Caco-2 (cell line): Measurements from ENCODE around the gene HSPA1B. TPM values are rescaled to one million over a fixed set of nuclear protein-coding genes. Genes with fewer than 3 reads are reported as not detected.

Source experiments
- BruUV-seq: library from RNA; stranded (reverse); fragments of 400-500 nt; replicated peaks from 2 replicates; lab custom pipeline; 2021; lab: Mats Ljungman, UMichigan
- CTCF ChIA-PET: fragments of 300-600 bp; sonication (Branson Sonifier 250); formaldehyde crosslinking; loops from one replicate; lab custom pipeline; 2022; ENCODE audit warnings: antibody characterized with exemption; lab: Charles Lee
- POLR2A ChIA-PET: fragments of 300-600 bp; sonication (Branson Sonifier 250); formaldehyde crosslinking; loops from one replicate; lab custom pipeline; 2022; ENCODE audit warnings: antibody characterized with exemption; lab: Charles Lee
- DNase-seq, 2 experiments: peaks; one replicate each; pipeline versions ENCODE4 v3.0.0 to v3.0.0-alpha.2; 2020 to 2022
- H3K27me3 ChIP-seq: replicated peaks from 2 replicates; pipeline ENCODE4 v1.6.0; 2011; ENCODE audit warnings: low read length; ENCODE audit not compliant: control insufficient read depth, insufficient read depth
- H3K36me3 ChIP-seq: 2 replicates; pipeline ENCODE4 v1.5.1; 2011; ENCODE audit warnings: low read length; ENCODE audit not compliant: control insufficient read depth, insufficient read depth
- H3K4me1 ChIP-seq: fragments of 250-450 bp; sonication (Bioruptor Pico); 2 replicates; pipeline ENCODE4 v1.5.1; 2020; ENCODE audit warnings: mild to moderate bottlenecking
- H3K4me3 ChIP-seq: 2 replicates; pipeline ENCODE4 v1.5.1; 2011; ENCODE audit warnings: low read depth, mild to moderate bottlenecking, control low read depth, low read length
- H3K9me3 ChIP-seq: fragments of 250-450 bp; sonication (Bioruptor Pico); 2 replicates; pipeline ENCODE4 v1.5.1; 2020; ENCODE audit warnings: mild to moderate bottlenecking, moderate library complexity
- H3K27ac Mint-ChIP-seq: one replicate; pipeline ENCODE4 v1.8.0; 2022; ENCODE audit warnings: mixed read lengths; ENCODE audit not compliant: unreplicated experiment
- H3K27me3 Mint-ChIP-seq: one replicate; pipeline ENCODE4 v1.8.0; 2022; ENCODE audit warnings: mixed read lengths; ENCODE audit not compliant: insufficient read depth, unreplicated experiment
- H3K36me3 Mint-ChIP-seq: one replicate; pipeline ENCODE4 v1.8.0; 2022; ENCODE audit warnings: mild to moderate bottlenecking, mixed read lengths; ENCODE audit not compliant: insufficient read depth, unreplicated experiment
- H3K4me1 Mint-ChIP-seq: one replicate; pipeline ENCODE4 v1.8.0; 2022; ENCODE audit warnings: low read depth, mixed read lengths; ENCODE audit not compliant: unreplicated experiment
- H3K4me3 Mint-ChIP-seq: one replicate; pipeline ENCODE4 v1.8.0; 2022; ENCODE audit warnings: mild to moderate bottlenecking, moderate library complexity, mixed read lengths; ENCODE audit not compliant: unreplicated experiment
- H3K9me3 Mint-ChIP-seq: one replicate; pipeline ENCODE4 v1.8.0; 2022; ENCODE audit warnings: mixed read lengths; ENCODE audit not compliant: unreplicated experiment
- intact Hi-C: fragments of 100-400 bp; cut with micrococcal nuclease; formaldehyde crosslinking; loops from one replicate; pipeline ENCODE4 v1.10.0; 2022; ENCODE audit not compliant: unreplicated experiment
- total RNA-seq: library from RNA; stranded (reverse); gene quantifications from 2 replicates; pipeline ENCODE4 v1.2.3, GENCODE V29; 2022
- TF ChIP-seq, protein P1 (sequence below), 2 experiments: fragments of 200-600 bp in 1 of 2; IDR thresholded peaks; 1 replicate in 1 of 2; 2 replicates in 1 of 2; pipeline versions ENCODE4 v1.5.1 to v1.8.0; 2011 to 2022; ENCODE audit warnings: antibody characterized with exemption in 1 of 2, control low read depth in 1 of 2, inconsistent platforms in 1 of 2, low read depth in 1 of 2, low read length in 1 of 2, mild to moderate bottlenecking in 1 of 2, moderate library complexity in 1 of 2; ENCODE audit not compliant: insufficient read depth in 1 of 2, severe bottlenecking in 1 of 2, unreplicated experiment in 1 of 2

The HSPA1B gene
- total RNA-seq, 1 experiment from 2014 or later = 99.0 TPM

DNA sequence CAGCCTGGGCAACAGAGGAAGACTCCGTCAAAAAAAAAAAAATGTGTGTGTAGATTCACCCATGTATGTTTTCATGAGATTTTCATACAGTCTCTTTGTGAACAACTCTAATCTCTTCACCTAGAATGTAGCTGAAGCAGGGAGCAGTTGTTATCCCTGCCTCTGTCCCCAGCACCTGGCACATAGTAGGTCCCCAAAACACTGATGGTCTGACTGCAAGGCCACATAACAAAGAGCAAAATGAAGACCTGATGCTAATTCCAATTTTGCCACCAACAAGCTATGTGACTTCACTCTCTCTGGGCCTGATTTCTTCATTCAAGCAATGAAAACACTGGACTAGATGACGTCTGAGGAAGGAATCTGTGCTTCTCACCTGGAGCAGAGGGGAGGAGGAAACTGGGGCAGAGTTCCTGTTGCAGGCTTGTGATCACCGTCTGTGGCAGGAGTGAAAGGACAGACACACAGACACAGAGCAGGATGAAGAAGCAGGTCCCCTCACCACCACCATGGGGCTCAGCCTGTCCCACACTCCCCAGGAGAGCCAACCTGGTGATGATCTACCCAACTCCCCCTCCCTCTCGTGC lies 46.6 kb downstream of the HSPA1B start:
- Mint-ChIP-seq H3K9me3 (no peaks in the 10 kb centered on the region), H3K36me3 (peaks cover 6% of the 10 kb centered on the region), H3K4me1 (peaks cover 8% of the 10 kb centered on the region), H3K27ac (no peak overlapping the region), H3K27me3 (no peaks in the 10 kb centered on the region), H3K4me3 (no peak overlapping the region)
- no peaks in the 10 kb centered on the region for H3K36me3 ChIP-seq
- intact Hi-C loops = no loop called here
- POLR2A ChIA-PET = no interaction called here
- H3K4me1 ChIP-seq = peaks cover 15% of the 10 kb centered on the region; the same call in 1 of the 2 replicates
- H3K9me3 ChIP-seq = no peaks in the 10 kb centered on the region
- no peak overlapping the region for H3K4me3 ChIP-seq
- BruUV-seq = no TSS peak
- no peak for DNase-seq
- no peaks in the 10 kb centered on the region for H3K27me3 ChIP-seq
- CTCF ChIA-PET = interaction anchor here (0.6 to 1.5 kb wide), 2 partner anchors 11 to 16 kb away, joined by 3 to 4 read pairs; partner anchors contain the start of gene NEU1
- TF ChIP-seq, protein P1, sequence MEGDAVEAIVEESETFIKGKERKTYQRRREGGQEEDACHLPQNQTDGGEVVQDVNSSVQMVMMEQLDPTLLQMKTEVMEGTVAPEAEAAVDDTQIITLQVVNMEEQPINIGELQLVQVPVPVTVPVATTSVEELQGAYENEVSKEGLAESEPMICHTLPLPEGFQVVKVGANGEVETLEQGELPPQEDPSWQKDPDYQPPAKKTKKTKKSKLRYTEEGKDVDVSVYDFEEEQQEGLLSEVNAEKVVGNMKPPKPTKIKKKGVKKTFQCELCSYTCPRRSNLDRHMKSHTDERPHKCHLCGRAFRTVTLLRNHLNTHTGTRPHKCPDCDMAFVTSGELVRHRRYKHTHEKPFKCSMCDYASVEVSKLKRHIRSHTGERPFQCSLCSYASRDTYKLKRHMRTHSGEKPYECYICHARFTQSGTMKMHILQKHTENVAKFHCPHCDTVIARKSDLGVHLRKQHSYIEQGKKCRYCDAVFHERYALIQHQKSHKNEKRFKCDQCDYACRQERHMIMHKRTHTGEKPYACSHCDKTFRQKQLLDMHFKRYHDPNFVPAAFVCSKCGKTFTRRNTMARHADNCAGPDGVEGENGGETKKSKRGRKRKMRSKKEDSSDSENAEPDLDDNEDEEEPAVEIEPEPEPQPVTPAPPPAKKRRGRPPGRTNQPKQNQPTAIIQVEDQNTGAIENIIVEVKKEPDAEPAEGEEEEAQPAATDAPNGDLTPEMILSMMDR (IDR thresholded peaks at IDR 0.05; ENCODE audit: insufficient read depth in 1 of 2, low read depth in 1 of 2, low read length in 1 of 2, severe bottlenecking in 1 of 2, unreplicated experiment in 1 of 2) = no peak

DNA sequence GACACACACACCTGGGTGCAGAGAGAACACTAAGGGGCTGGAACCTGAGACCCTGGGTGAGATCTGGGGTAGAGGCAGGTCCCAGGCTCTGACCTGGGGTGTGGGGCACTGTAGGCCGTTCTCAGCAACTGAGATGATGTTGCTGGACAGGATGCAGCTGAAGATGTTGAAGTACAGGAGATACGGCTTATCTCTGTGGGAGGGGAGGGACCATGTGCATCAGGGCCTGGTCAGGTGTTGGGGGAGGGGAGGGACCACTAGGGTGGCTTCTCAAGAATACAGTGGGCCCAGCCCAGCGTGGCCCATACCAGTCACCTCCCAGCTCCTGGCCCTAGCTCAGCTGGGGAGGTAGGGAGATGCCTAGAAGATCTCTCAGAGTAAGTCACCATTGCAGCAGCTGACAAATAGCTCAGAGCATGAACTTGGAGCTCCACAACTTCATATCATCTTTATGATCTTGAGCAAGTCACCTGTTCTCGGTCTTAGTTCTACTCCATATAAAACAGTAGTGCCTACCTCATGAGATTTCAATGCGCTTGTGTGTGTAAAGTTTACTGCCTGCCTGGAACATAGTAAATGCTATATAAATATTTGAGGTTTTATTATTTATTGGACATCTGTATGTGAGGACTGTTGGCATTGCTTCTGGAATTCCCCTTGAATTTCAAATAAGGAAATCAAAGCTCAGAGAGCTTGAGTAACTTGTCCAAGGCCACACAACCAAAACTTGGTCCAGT lies 47.5 kb downstream of the HSPA1B start:
- TF ChIP-seq, protein P1 (IDR thresholded peaks at IDR 0.05; ENCODE audit: insufficient read depth in 1 of 2, low read depth in 1 of 2, low read length in 1 of 2, severe bottlenecking in 1 of 2, unreplicated experiment in 1 of 2) = no peak

DNA sequence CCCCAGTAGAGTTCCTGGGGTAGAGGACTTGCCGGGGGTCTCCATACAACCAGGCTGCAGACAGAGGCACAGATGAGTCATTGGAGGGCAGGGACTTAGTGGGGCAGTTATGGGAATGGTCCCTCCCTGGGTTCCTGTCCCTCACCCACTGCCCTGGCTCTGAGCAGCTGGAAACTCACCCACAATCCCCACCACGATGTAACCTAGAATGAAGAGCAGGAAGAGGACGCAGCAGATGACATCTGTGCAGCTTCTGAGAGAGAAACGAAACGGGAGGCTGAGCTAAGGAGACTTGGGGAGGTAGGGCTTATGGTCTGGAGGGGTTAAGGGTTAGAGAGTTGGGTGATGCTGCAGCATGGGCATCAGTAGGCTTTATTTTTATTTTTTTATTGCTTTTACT lies 48.3 kb downstream of the HSPA1B start:
- no peak overlapping the region for H3K27ac Mint-ChIP-seq
- H3K4me1 ChIP-seq = peaks cover 15% of the 10 kb centered on the region; the same call in 1 of the 2 replicates
- H3K9me3 Mint-ChIP-seq = no peaks in the 10 kb centered on the region
- ChIA-PET CTCF (no interaction called here), POLR2A (interaction anchor here (0.6 to 0.8 kb wide), 2 partner anchors 61 to 135 kb away, joined by 3 read pairs; partner anchors contain the start of genes HSPA1A and HSPA1L)
- no peaks in the 10 kb centered on the region for H3K27me3 ChIP-seq
- no peaks in the 10 kb centered on the region for H3K27me3 Mint-ChIP-seq
- no peak overlapping the region for H3K4me3 ChIP-seq
- no TSS peak for BruUV-seq
- no peaks in the 10 kb centered on the region; the same call in 1 of the 2 replicates for H3K36me3 ChIP-seq
- DNase-seq = no peak
- peaks cover 8% of the 10 kb centered on the region for H3K4me1 Mint-ChIP-seq
- H3K36me3 Mint-ChIP-seq = peaks cover 9% of the 10 kb centered on the region
- TF ChIP-seq, protein P1 (IDR thresholded peaks at IDR 0.05; ENCODE audit: insufficient read depth in 1 of 2, low read depth in 1 of 2, low read length in 1 of 2, severe bottlenecking in 1 of 2, unreplicated experiment in 1 of 2) = no peak
- H3K9me3 ChIP-seq = no peaks in the 10 kb centered on the region
- no peak overlapping the region for H3K4me3 Mint-ChIP-seq
- intact Hi-C loops = no loop called here

More for the DNA sequence above, 47.5 kb downstream of the HSPA1B start:
- no peak for DNase-seq
- Mint-ChIP-seq H3K4me1 (peaks cover 8% of the 10 kb centered on the region), H3K27me3 (no peaks in the 10 kb centered on the region), H3K4me3 (no peak overlapping the region), H3K36me3 (peaks cover 6% of the 10 kb centered on the region), H3K27ac (no peak overlapping the region), H3K9me3 (no peaks in the 10 kb centered on the region)
- no peaks in the 10 kb centered on the region for H3K27me3 ChIP-seq
- peaks cover 15% of the 10 kb centered on the region; the same call in 1 of the 2 replicates for H3K4me1 ChIP-seq
- CTCF ChIA-PET = interaction anchor here (0.6 to 1.5 kb wide), 3 partner anchors 12 to 328 kb away, joined by 3 to 4 read pairs (median 4); partner anchors contain the start of genes ATP6V1G2 and NEU1
- POLR2A ChIA-PET = interaction anchor here (0.6 to 0.8 kb wide), 2 partner anchors 60 to 134 kb away, joined by 3 read pairs; partner anchors contain the start of genes HSPA1A and HSPA1L
- BruUV-seq = no TSS peak
- H3K36me3 ChIP-seq = no peaks in the 10 kb centered on the region; the same call in 1 of the 2 replicates
- H3K9me3 ChIP-seq = no peaks in the 10 kb centered on the region
- H3K4me3 ChIP-seq = no peak overlapping the region
- intact Hi-C loops = no loop called here
